Non-pigmented ciliary epithelial cell (primary cell): Measurements from ENCODE around the gene QTRT2.

Experiments
- DNase-seq: peaks from one replicate; pipeline ENCODE4 v3.0.0-alpha.2; 2010; ENCODE audit warnings: low read depth

QTRT2 gene

DNA sequence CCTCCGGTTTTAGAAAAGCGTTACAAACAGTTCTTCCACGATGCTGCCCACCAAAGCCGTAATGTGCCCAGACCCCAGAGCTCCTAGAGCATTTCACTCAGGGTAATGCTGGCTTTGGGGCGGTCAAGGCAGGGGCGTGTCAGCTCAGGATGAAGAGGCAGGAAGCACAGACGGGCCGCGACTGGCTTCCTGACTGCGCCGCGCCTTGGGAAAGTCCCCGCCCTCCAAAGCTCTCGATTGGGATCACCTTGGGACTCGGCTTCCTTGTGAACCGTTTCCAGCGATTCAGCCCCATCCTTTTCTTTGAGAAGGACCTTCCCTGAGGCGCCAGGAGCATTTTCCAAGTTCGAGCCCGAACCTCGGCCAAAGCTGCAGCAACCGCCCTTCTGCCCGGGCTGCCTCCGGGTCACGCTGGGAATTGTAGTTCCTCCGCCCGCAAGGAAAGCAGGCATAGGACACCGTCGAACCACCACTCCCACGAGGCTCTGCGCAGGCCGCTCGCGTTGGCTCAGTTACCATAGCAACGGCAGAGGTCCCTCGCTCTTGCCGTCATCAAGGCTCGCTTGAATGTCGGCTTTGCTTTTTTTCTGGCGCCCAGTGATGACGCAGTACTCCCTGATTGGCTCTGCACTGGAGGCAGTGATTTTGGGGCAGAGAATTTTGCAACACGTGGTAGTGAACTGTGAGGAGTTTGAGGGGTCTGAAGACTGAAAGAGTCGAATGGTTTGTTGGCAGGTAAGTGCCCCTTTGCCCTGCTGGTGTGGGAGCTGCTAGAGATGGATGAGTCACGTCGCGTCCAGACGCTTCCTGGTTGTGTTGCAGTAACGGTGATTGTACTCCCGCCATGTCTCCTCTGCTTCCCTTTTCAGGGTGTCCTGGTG lies at the start of gene QTRT2, which contains the start of gene CCDC191:
QTRT2 (plus strand) TSS at position 608 of the 881 bp plus-strand sequence. CDS start 8,521 bp downstream, outside the sequence.
CCDC191 (minus strand) TSS at position 397 of the 881 bp plus-strand sequence; CDS start at position 337, 60 bp downstream.
- peak; percentile 98 for DNase-seq

- DNase-seq = no peak
These were observed 45.3 kb upstream of the QTRT2 start for GRCh38 chr3:114011059-114011797.

- no peak for DNase-seq
These were observed 42.3 kb upstream of the QTRT2 start for GRCh38 chr3:114014211-114014610.

GRCh38 chr3:114019486-114019885 lies 37.1 kb upstream of the QTRT2 start:
- DNase-seq = no peak

GRCh38 chr3:114020907-114021306 lies 35.6 kb upstream of the QTRT2 start:
- no peak for DNase-seq

DNA sequence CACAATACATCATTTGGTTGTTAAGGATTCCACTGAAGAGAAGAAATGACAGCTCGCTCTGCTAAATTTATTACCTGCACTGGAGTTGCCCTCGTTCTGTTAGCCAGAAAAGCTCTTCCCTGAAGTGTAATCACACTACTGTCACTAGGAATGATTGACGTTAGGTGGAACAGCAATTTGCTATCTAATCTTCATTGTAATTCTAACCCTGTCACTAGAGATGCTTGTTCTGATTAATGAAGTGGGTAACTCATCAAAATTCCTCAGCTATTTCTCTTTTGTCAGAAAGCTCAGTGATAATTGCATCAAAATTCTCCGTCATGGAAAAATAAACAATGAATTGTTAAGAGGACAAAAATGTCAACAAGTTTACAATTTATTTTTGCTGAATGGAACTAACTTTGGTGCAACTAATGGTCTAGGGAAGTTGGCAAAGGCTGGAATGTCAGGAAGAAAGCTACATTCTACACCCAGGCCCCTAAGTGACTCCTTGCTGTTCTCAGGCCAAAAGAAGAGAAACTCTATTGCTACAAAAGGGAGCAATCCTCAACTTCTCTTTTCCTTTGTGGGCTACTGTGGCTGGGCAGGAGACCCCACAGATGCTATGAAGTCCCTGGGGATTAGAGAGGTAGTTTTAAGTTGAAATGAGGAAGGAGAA lies 34.3 kb upstream of the QTRT2 start:
- DNase-seq = no peak

- no peak for DNase-seq
These were observed 31.1 kb upstream of the QTRT2 start for GRCh38 chr3:114025451-114025850.

DNA sequence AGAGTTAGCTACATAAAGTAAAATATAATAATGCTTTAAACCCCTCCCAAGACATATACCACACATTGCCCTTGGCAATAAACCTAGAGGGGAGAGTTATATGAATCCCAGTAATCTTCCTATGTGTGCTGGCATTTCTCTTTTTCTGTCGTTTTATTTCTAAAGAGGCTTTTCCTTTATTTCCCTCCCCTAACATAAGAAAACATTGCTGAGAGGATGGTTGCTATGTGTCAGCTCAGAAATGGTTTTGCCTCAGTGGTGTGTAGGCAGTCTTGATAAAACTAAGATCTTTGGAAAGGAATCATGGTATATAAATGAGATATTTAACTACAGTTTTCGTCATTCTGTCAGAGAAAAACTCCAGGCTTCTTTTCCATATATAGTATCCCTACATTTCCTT lies 30.2 kb upstream of the QTRT2 start:
- no peak for DNase-seq

GRCh38 chr3:114033721-114034120 lies 22.8 kb upstream of the QTRT2 start:
- no peak for DNase-seq

- DNase-seq = no peak
These were observed 22.3 kb upstream of the QTRT2 start for GRCh38 chr3:114034211-114034610.

DNA sequence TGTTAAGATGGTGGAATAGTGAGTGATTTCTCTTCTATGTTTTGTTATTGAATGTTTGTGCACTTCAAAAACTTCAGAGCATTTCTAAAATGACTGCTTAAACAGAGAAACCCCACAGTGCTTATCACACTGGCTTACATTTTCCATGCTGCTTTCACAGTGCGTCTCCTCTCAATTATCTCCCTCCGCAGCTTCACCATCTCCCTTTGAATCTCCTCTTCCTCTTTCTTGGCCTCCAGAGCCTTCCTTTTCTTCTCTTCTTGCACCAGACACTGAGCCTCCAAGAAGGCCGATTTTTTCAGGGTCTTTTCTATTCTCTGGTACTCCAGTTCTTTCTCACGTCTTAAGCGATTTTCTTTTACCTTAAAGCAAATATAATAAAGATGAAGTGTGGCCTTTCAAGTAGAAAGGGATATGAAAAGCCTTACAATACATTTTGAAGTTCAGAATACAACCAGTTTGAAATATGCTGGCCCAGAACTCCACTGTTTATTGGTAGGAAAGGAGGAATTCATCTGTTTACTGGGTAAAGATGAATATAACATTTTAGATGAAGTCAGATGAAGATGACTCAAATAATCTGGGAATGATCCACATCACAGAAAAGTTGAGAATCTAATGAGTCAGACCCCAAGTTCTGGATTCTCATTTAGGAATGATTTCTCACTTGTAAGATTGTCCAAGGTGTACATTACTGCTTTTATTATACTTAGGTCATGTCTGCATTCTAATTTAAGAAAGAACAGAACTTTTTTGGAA lies 21.6 kb upstream of the QTRT2 start:
- DNase-seq = no peak

DNA sequence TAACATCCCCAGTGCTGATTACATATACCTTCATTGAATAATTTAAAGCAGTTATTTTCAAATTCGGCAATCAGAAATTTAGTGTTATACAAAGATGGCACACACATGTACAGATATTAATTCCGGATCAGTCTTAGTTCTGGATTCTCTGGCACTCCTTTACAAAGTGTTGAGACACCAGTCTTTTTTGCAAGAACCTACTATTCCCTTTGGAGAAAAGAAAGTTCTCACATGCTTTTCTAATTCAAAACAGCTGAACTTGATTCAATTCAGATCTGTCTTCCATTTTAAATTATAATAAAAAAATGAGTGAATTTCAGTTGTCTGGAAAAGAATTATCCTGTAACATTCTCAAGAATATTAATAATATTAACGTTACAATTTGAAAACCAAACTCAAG lies 20.6 kb upstream of the QTRT2 start:
- no peak for DNase-seq

DNA sequence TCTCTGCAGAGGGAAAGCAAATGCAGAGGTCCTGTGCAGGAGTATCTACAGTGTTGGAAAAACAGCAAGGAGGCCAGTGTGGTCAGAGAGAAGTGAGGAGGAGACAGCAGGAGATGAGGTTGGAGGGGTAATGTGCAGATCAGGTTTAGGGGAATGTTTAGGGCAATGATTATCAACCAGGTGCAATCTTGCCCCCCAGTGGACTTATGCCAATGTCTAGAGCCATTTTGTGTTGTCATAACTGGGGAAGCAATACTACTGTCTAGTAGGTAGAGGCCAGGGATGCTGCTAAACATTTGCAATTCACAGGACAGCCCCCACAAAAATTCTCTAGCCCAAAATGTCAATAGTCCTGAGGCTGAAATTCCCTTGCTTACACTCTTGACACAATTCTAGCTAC lies 13.3 kb upstream of the QTRT2 start:
- no peak for DNase-seq

DNA sequence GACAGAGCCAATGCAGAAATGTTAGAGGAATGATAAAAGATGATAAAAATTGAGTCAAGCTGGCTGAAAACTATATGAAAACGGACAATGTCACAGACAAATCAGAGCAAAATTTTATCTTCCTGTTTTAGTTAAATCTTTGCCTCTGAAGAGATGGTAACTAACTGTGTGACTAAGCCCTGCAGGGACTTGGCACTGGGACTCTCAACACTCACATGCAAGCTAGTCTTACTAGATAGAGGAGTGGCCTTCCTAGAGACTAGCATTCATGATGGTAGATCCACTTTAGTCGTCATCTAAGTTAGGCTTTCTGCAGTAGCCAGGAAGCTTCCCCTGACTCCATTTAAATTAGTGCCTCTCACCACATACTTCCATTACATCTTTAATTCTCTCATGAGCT lies 4.3 kb upstream of the QTRT2 start:
- no peak for DNase-seq

DNA sequence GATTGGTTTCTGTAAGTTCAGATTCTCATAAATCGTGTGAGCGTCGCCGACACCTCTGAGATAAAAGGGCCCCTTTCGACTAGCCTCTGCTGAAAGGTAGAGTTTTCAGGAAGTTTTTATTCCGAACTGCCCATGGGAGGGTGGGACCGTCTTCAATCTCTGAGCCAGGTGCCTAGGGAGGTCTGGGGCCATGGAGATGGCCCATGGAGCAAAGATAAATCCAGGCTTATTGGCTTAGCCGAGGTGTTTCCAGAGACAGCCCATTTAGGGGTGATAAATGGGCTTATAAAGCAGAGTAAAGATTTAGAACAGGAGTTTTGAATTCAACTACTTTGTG lies 442 bp downstream of the QTRT2 start:
- DNase-seq = no peak

DNA sequence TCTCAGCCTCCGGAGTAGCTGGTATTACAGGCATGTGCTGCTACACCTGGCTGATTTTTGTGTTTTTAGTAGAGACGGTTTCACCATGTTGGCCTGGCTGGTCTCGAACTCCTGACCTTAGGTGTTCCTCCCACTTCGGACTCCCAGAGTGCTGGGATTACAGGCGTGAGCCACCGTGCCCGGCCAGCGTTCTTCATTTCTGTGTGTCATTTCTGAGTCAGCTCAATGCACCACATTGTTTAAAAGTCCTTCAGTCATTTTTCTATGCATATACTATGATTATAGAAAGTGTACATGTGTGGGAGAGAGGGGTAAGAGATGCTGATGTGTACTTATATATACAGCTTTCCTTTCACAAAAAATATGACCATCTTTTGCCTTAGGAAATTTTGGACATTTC lies 2.1 kb downstream of the QTRT2 start:
- no peak for DNase-seq

GRCh38 chr3:114060906-114061655 lies 4.5 kb downstream of the QTRT2 start:
- no peak for DNase-seq

DNA sequence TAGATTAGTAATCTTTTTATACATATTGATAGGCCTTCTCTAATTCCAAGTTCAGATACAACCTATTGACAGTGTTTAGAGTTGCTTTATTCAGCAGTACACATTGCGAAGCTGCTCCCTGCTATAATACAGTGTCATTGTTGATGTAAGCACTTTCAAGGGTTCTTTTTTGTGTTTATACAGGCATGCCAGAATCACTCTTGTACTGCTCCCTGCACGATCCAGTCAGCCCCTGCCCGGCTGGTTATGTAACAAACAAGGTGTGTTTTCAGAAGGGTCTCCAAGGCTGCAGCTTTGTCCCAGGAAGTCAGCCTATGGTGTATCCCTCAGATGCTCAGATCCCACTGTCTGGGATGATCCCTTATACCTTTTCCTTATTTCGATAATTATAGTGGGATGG lies 11.3 kb downstream of the QTRT2 start:
- no peak for DNase-seq

GRCh38 chr3:114068336-114068735 lies 11.8 kb downstream of the QTRT2 start:
- DNase-seq = no peak

GRCh38 chr3:114071786-114072185 lies 15.2 kb downstream of the QTRT2 start:
- no peak for DNase-seq

DNA sequence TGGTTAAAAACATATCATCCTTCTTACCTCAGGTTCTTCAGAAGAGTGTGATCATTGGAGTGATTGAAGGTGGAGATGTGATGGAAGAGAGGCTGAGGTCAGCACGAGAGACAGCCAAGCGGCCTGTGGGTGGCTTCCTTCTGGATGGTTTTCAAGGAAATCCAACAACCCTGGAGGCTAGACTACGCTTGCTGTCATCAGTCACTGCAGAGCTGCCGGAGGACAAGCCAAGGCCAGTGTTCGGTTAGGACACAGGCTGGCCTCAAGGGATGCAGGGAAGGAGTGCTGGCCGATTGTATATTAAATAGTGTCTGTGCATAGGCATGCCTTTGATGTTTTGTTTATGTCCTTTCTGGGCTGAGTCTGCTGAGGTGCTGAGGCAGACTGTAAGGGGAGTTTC lies 20.2 kb downstream of the QTRT2 start:
- DNase-seq = no peak
